ENCODE data around the gene ATXN2.

- TF ChIP-seq CTCF (IDR thresholded peaks at IDR 0.05) (no peak), POLR2A (IDR thresholded peaks at IDR 0.05) (no peak)
Observed at GRCh38 chr12:111428728-111429175, 170.4 kb downstream of the ATXN2 start.
